H9 (cell line): ENCODE data around the gene CELA3B. TPM values are rescaled to one million over a fixed set of nuclear protein-coding genes. Genes with fewer than 3 reads are reported as not detected.
"Not testable (repeated sequence)": the region's sequence is repeated elsewhere in the genome, so short reads cannot be mapped to it uniquely, and the experiment has no call there.

Experiments used
- DNase-seq: peaks from one replicate; pipeline ENCODE4 v3.0.0-alpha.2; 2017
- H2AFZ ChIP-seq: one replicate; pipeline ENCODE4 v1.6.1; 2013; ENCODE audit warnings: mild to moderate bottlenecking, low read length, control low read depth, moderate library complexity
- H2AK5ac ChIP-seq: 2 replicates; pipeline ENCODE4 v1.6.1; 2013; ENCODE audit warnings: low read length, control low read depth, mixed read lengths; ENCODE audit not compliant: insufficient read length
- H2BK120ac ChIP-seq: one replicate; pipeline ENCODE4 v1.6.1; 2013; ENCODE audit warnings: low read depth, mild to moderate bottlenecking, low read length, control low read depth, inconsistent platforms; ENCODE audit not compliant: poor library complexity, severe bottlenecking
- H2BK12ac ChIP-seq: 2 replicates; pipeline ENCODE4 v1.6.1; 2013; ENCODE audit warnings: low read length, control low read depth, mixed read lengths, low read depth; ENCODE audit not compliant: insufficient read length
- H2BK15ac ChIP-seq: 2 replicates; pipeline ENCODE4 v1.6.1; 2013; ENCODE audit warnings: low read depth, low read length, control low read depth
- H2BK20ac ChIP-seq: one replicate; pipeline ENCODE4 v1.6.1; 2013; ENCODE audit warnings: low read depth, mild to moderate bottlenecking, low read length, control low read depth, inconsistent platforms; ENCODE audit not compliant: poor library complexity, severe bottlenecking
- H2BK5ac ChIP-seq: 2 replicates; pipeline ENCODE4 v1.6.1; 2013; ENCODE audit warnings: low read length, control low read depth, mixed read lengths; ENCODE audit not compliant: insufficient read length
- H3K14ac ChIP-seq: 2 replicates; pipeline ENCODE4 v1.6.1; 2013; ENCODE audit warnings: low read length, control low read depth; ENCODE audit not compliant: insufficient read depth
- H3K18ac ChIP-seq: 2 replicates; pipeline ENCODE4 v1.6.1; 2013; ENCODE audit warnings: low read depth, mild to moderate bottlenecking, mixed read lengths, low read length, control low read depth; ENCODE audit not compliant: insufficient read length
- H3K23ac ChIP-seq: 2 replicates; pipeline ENCODE4 v1.6.1; 2013; ENCODE audit warnings: low read length, control low read depth, mixed read lengths, low read depth; ENCODE audit not compliant: insufficient read length
- H3K23me2 ChIP-seq: 2 replicates; pipeline ENCODE4 v1.6.1; 2013; ENCODE audit warnings: low read depth, mild to moderate bottlenecking, mixed read lengths, low read length, control low read depth; ENCODE audit not compliant: insufficient read length, poor library complexity, severe bottlenecking
- H3K27ac ChIP-seq: 2 replicates; pipeline ENCODE4 v1.5.1; 2013; ENCODE audit warnings: low read length, control low read depth, mixed read lengths, low read depth; ENCODE audit not compliant: insufficient read length
- H3K27me3 ChIP-seq: 2 replicates; pipeline ENCODE4 v1.6.1; 2013; ENCODE audit warnings: low read length, control low read depth, inconsistent platforms; ENCODE audit not compliant: insufficient read depth
- H3K4ac ChIP-seq: 2 replicates; pipeline ENCODE4 v1.6.1; 2013; ENCODE audit warnings: low read depth, mild to moderate bottlenecking, control low read depth, inconsistent platforms, low read length, moderate library complexity
- H3K4me1 ChIP-seq: 2 replicates; pipeline ENCODE4 v1.6.1; 2013; ENCODE audit warnings: low read length, control low read depth, inconsistent platforms; ENCODE audit not compliant: insufficient read depth
- H3K4me2 ChIP-seq: 2 replicates; pipeline ENCODE4 v1.6.1; 2013; ENCODE audit warnings: low read length, control low read depth, mixed read lengths; ENCODE audit not compliant: insufficient read length, insufficient read depth
- H3K56ac ChIP-seq: 2 replicates; pipeline ENCODE4 v1.6.1; 2013; ENCODE audit warnings: low read depth, mild to moderate bottlenecking, mixed read lengths, low read length, control low read depth; ENCODE audit not compliant: insufficient read length
- H3K79me1 ChIP-seq: 2 replicates; pipeline ENCODE4 v1.6.1; 2013; ENCODE audit warnings: low read depth, mild to moderate bottlenecking, moderate library complexity, low read length, control low read depth, inconsistent platforms; ENCODE audit not compliant: insufficient read depth, poor library complexity, severe bottlenecking
- H3K79me2 ChIP-seq: 2 replicates; pipeline ENCODE4 v1.6.1; 2013; ENCODE audit warnings: low read length, control low read depth, inconsistent platforms; ENCODE audit not compliant: insufficient read depth
- H3K9ac ChIP-seq: 2 replicates; pipeline ENCODE4 v1.6.1; 2013; ENCODE audit warnings: low read length, control low read depth, mixed read lengths; ENCODE audit not compliant: insufficient read length; ENCODE audit errors: extremely low read depth
- H3K9me3 ChIP-seq: one replicate; pipeline ENCODE4 v1.6.1; 2013; ENCODE audit warnings: low read depth, low read length, inconsistent platforms; ENCODE audit not compliant: control insufficient read depth
- H3T11ph ChIP-seq: one replicate; pipeline ENCODE4 v1.6.1; 2013; ENCODE audit warnings: mild to moderate bottlenecking, low read length, control low read depth, inconsistent platforms
- H4K20me1 ChIP-seq: one replicate; pipeline ENCODE4 v1.6.1; 2013; ENCODE audit not compliant: control insufficient read depth, insufficient read length, insufficient read depth
- H4K5ac ChIP-seq: 2 replicates; pipeline ENCODE4 v1.6.1; 2013; ENCODE audit warnings: low read depth, mild to moderate bottlenecking, mixed read lengths, low read length, control low read depth; ENCODE audit not compliant: insufficient read length
- H4K8ac ChIP-seq: replicated peaks from 2 replicates; pipeline ENCODE4 v1.6.1; 2013; ENCODE audit warnings: low read length, control low read depth, mixed read lengths, low read depth; ENCODE audit not compliant: insufficient read length
- H4K91ac ChIP-seq: 2 replicates; pipeline ENCODE4 v1.6.1; 2013; ENCODE audit warnings: low read depth, mild to moderate bottlenecking, moderate library complexity, mixed read lengths, low read length, control low read depth; ENCODE audit not compliant: insufficient read length
- H3K27ac Mint-ChIP-seq, 3 experiments: 2 replicates in 2 of 3; 3 replicates in 1 of 3; pipeline ENCODE4 v1.8.0; 2020 to 2021; ENCODE audit warnings: mixed read lengths in 3 of 3, mild to moderate bottlenecking in 1 of 3, moderate library complexity in 1 of 3
- H3K27me3 Mint-ChIP-seq: 2 replicates; pipeline ENCODE4 v1.8.0; 2021; ENCODE audit warnings: low read depth, mild to moderate bottlenecking, moderate library complexity, mixed read lengths
- H3K36me3 Mint-ChIP-seq, 3 experiments: 2 replicates in 2 of 3; 3 replicates in 1 of 3; pipeline ENCODE4 v1.8.0; 2020 to 2021; ENCODE audit warnings: low read depth in 3 of 3, mixed read lengths in 3 of 3; ENCODE audit not compliant: insufficient read depth in 1 of 3
- H3K4me1 Mint-ChIP-seq, 2 experiments: 2 replicates each; pipeline ENCODE4 v1.8.0; 2020; ENCODE audit warnings: mixed read lengths in 2 of 2
- H3K4me3 Mint-ChIP-seq, 2 experiments: 2 replicates in 1 of 2; 3 replicates in 1 of 2; pipeline ENCODE4 v1.8.0; 2020 to 2021; ENCODE audit warnings: mild to moderate bottlenecking in 2 of 2, mixed read lengths in 2 of 2, moderate library complexity in 1 of 2
- H3K9me3 Mint-ChIP-seq, 2 experiments: 2 replicates in 1 of 2; 3 replicates in 1 of 2; pipeline ENCODE4 v1.8.0; 2020; ENCODE audit warnings: mild to moderate bottlenecking in 2 of 2, mixed read lengths in 2 of 2, moderate library complexity in 1 of 2
- WGBS: extraction: QIAGEN DNeasy Blood & Tissue Kit; methylation state at CpG from one replicate; pipeline ENCODE4 v1.1.7; 2013; ENCODE audit warnings: missing lambda C conversion rate, low lambda C conversion rate, mixed read lengths; ENCODE audit not compliant: insufficient read length; ENCODE audit errors: extremely low coverage; 5-methylcytosine and 5-hydroxymethylcytosine counted together
- total RNA-seq: library from RNA; stranded (reverse); gene quantifications from 2 replicates; pipeline ENCODE4 v1.2.1, GENCODE V29; 2021

CELA3B gene
- total RNA-seq, 1 experiment from 2014 or later, result not detected

- not testable (repeated sequence) for H3K4me2 ChIP-seq, H3K27me3 ChIP-seq, H3K27ac Mint-ChIP-seq, H3K27me3 Mint-ChIP-seq, H3K4ac ChIP-seq, H2BK5ac ChIP-seq, H4K20me1 ChIP-seq, H3K56ac ChIP-seq, H2BK120ac ChIP-seq, H3K36me3 Mint-ChIP-seq, H3K14ac ChIP-seq, H3K18ac ChIP-seq, H3K23ac ChIP-seq, H3T11ph ChIP-seq, H3K9me3 ChIP-seq, DNase-seq, H3K23me2 ChIP-seq, H3K27ac ChIP-seq, H3K4me3 Mint-ChIP-seq, H4K8ac ChIP-seq, H3K79me1 ChIP-seq, H2BK12ac ChIP-seq, H2BK15ac ChIP-seq, H4K91ac ChIP-seq, H2AK5ac ChIP-seq, H2BK20ac ChIP-seq, H3K9ac ChIP-seq, H2AFZ ChIP-seq, H3K9me3 Mint-ChIP-seq, H3K79me2 ChIP-seq, H4K5ac ChIP-seq, H3K4me1 ChIP-seq
- no CpG with 5 or more reads among the region's 2 CpGs for WGBS
- H3K4me1 Mint-ChIP-seq, result peaks cover 17 to 20% of the 10 kb centered on the region in 2 experiments
Measured at GRCh38 chr1:21972973-21973441, 3.8 kb upstream of the CELA3B start.

DNA sequence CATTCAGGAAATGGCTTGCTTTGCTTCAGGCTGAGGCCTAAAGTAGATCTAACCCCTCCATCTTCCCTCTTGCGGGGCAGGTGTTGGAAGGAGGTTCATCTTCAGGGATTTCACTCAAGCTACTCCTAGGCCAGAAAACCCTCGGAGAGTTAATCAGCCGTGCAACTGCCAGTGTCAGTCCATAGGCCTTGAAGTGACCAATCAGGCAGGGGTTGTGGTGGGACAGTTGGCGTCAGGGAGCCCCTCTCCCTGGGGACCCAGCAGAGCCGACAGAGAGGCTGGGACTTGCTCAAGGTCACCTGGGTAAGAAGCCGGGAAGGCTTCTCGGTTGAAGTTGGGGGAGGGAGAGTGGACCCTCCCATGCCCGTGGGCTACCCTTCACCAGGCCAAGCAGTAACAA lies 2.9 kb upstream of the CELA3B start:
- not testable (repeated sequence) for H3K18ac ChIP-seq, H2BK20ac ChIP-seq, H4K8ac ChIP-seq, H2BK120ac ChIP-seq, H3K4me3 Mint-ChIP-seq, H2BK12ac ChIP-seq, H3K56ac ChIP-seq, DNase-seq, H3K79me2 ChIP-seq, H3K36me3 Mint-ChIP-seq, H3K27me3 Mint-ChIP-seq, H3K9me3 ChIP-seq, H3K4me1 ChIP-seq, H2AK5ac ChIP-seq, H3K9me3 Mint-ChIP-seq, H3K79me1 ChIP-seq, H3K4ac ChIP-seq, H3K23me2 ChIP-seq, H3K9ac ChIP-seq, H2BK5ac ChIP-seq, H3K23ac ChIP-seq, H3K27ac ChIP-seq, H3K27me3 ChIP-seq, H3K4me2 ChIP-seq, H2AFZ ChIP-seq, H3T11ph ChIP-seq, H4K20me1 ChIP-seq, H3K14ac ChIP-seq, H4K5ac ChIP-seq, H4K91ac ChIP-seq, H2BK15ac ChIP-seq
- peak overlapping the region in 2 of 3 experiments; percentile 27 to 50; a peak in 2 of 7 replicates for H3K27ac Mint-ChIP-seq
- peaks cover 22 to 23% of the 10 kb centered on the region in 2 experiments for H3K4me1 Mint-ChIP-seq
- no CpG with 5 or more reads among the region's 8 CpGs for WGBS
